Measurements from ENCODE around the gene KMO.

GRCh38 chr1:241615043-241615974 is 83.1 kb downstream of the KMO start:
- TF ChIP-seq CTCF (conservative IDR thresholded peaks at IDR 0.05; ENCODE audit: low read depth, low read length) (no peak), ELK1 (IDR thresholded peaks at IDR 0.05; ENCODE audit: borderline replicate concordance, low read depth, low read length) (no peak), SMC3 (IDR thresholded peaks at IDR 0.05; ENCODE audit: low read depth, low read length) (no peak), POLR2A (IDR thresholded peaks at IDR 0.05; ENCODE audit: low read depth, low read length) (no peak), MXI1 (IDR thresholded peaks at IDR 0.05; ENCODE audit: borderline replicate concordance, low read depth, low read length) (no peak), USF2 (IDR thresholded peaks at IDR 0.05; ENCODE audit: low read depth, low read length) (no peak), RFX5 (IDR thresholded peaks at IDR 0.05; ENCODE audit: low read depth, low read length) (no peak), NFE2L2 (IDR thresholded peaks at IDR 0.05; ENCODE audit: low read depth, low read length) (no peak), RAD21 (IDR thresholded peaks at IDR 0.05; ENCODE audit: low read length) (no peak), MAZ (IDR thresholded peaks at IDR 0.05; ENCODE audit: borderline replicate concordance, low read depth, low read length) (no peak), FOS (IDR thresholded peaks at IDR 0.05; ENCODE audit: low read depth, low read length) (no peak), CEBPB (IDR thresholded peaks at IDR 0.05; ENCODE audit: low read depth, low read length) (no peak), BHLHE40 (IDR thresholded peaks at IDR 0.05; ENCODE audit: low read depth, low read length) (no peak), MAFK (IDR thresholded peaks at IDR 0.05; ENCODE audit: low read depth, low read length) (no peak)

Measured in IMR-90 (cell line).